Uterus (tissue), 2 donors: ENCODE data around the gene RAD51B.
A peak's percentile ranks its signal among the peaks of the same experiment; 100 is the strongest.

Experiments
- CTCF ChIP-seq, 4 experiments: fragments of 200-600 bp in 2 of 4; fragments of 450-650 bp in 2 of 4; sonication (generic) in 2 of 4; IDR thresholded peaks; one replicate each; pipeline ENCODE4 v1.5.1; 2016 to 2019; ENCODE audit warnings: antibody characterized with exemption in 4 of 4, mild to moderate bottlenecking in 2 of 4, moderate library complexity in 1 of 4
- POLR2A ChIP-seq, 2 donors: fragments of 450-650 bp; IDR thresholded peaks; one replicate each; pipeline ENCODE4 v1.6.1; 2016; ENCODE audit warnings: antibody characterized with exemption in 2 of 2, mild to moderate bottlenecking in 1 of 2, moderate library complexity in 1 of 2

- TF ChIP-seq CTCF (IDR thresholded peaks at IDR 0.05) (peak in 2 of 4 experiments; percentile 6 to 9), POLR2A (IDR thresholded peaks at IDR 0.05) (no peak)
Observed at GRCh38 chr14:68658943-68659931, 839.7 kb downstream of the RAD51B start.
